HG02798 (cell line): ENCODE data around the gene FCER2.
"Not testable (repeated sequence)": the region's sequence is repeated elsewhere in the genome, so short reads cannot be mapped to it uniquely, and the experiment has no call there.

Experiments used
- ATAC-seq: cut with Tn5 transposase; IDR thresholded peaks from one replicate; pipeline ENCODE4 v1.9.1; 2021; ENCODE audit warnings: mild to moderate bottlenecking; ENCODE audit not compliant: unreplicated experiment, poor library complexity

The FCER2 gene, protein sequence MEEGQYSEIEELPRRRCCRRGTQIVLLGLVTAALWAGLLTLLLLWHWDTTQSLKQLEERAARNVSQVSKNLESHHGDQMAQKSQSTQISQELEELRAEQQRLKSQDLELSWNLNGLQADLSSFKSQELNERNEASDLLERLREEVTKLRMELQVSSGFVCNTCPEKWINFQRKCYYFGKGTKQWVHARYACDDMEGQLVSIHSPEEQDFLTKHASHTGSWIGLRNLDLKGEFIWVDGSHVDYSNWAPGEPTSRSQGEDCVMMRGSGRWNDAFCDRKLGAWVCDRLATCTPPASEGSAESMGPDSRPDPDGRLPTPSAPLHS

GRCh38 chr19:7701654-7702457, at the start of gene FCER2:
TSS of gene FCER2 (minus strand) at chr19:7702131. CDS start at chr19:7699760, 2,371 bp downstream.
- peak; percentile 61 for ATAC-seq

GRCh38 chr19:7751157-7751783, 49.3 kb upstream of the FCER2 start:
- ATAC-seq = no peak

- no peak for ATAC-seq
These were observed 46.8 kb upstream of the FCER2 start for GRCh38 chr19:7748756-7749155.

DNA sequence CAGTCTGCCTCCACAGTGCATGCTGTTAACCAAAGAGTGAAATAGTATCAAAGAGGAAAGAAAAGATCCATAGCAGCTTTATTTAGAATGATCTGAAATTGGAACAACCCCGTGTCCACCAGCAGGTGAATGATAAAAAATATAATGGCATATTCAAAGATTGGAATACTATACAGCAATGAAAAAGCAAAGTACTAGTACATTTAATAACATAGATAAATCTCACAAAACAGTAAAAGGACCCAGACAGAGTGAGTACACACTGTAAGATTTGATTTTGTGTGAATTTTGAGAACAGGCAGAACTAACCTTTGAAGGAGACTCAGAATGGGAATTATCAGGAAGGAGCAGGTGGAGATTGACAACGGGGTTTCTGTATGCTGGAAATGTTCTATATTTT, 46.2 kb upstream of the FCER2 start:
- no peak for ATAC-seq

- no peak for ATAC-seq
These were observed 45.3 kb upstream of the FCER2 start, which contains the start of gene CD209 for GRCh38 chr19:7746903-7747884. TSS of gene CD209 (minus strand) at chr19:7747534. CDS start at chr19:7747511, 23 bp downstream.

DNA sequence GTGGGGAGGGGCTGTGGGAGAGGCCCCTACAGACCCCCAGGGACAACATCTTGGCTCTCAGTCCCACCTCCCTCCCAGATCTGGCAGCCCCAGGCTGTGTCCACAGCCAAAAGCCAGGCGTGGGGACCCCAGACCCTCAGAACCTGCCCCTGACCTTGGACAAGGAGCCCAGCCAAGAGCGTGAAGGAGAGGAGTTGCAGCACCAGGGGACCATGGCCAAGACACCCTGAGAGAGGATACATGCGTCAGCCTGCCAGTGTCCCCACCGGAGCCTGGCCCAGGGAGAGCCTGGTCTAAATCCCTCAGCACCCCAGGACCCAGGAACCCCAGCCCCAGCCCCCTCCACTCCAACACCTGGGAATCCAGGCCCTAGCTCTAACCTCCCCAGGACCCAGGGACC, 44.4 kb upstream of the FCER2 start:
- ATAC-seq = not testable (repeated sequence)

DNA sequence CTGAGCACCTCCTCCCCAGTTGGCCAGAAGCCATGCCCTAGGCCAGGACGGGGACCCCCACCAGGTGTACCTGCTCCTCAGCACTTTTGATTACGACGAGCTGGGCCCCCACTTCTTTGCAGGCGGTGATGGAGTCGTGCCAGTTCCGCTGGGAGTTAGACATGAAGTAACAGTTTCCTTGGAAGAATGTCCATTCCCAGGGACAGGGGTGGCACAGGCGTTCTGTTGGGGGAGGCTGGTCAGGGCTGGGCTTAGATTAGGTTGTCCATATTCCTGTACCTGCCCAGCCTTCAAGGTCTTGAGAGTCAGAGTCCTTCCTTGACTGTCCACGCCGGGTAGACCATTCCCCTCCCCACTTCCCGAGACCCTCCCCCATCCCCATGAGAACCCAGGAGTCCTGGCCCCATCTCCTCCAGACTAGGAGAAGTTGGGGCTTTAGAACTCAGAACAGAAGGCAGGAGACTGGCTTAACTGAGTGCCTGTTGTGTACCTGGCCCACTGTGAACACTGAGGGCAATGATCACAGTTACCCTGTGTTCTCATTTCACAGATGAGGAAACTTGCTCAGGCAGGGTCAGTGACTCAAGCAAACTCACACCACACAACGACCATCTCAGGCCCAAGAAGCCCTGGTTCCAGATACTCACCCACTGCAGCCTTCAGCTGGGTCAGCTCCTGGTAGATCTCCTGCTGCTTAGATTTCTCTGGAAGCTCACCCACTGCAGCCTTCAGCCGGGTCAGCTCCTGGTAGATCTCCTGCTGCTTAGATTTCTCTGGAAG, 43.1 kb upstream of the FCER2 start:
- ATAC-seq = no peak

GRCh38 chr19:7744199-7744786, 42.4 kb upstream of the FCER2 start:
- no peak for ATAC-seq

GRCh38 chr19:7743425-7743841, 41.5 kb upstream of the FCER2 start:
- ATAC-seq = no peak

- ATAC-seq = no peak
These were observed 41.1 kb upstream of the FCER2 start for GRCh38 chr19:7742991-7743390.

- ATAC-seq = no peak
These were observed 40.6 kb upstream of the FCER2 start for GRCh38 chr19:7742575-7742974.

- no peak for ATAC-seq
These were observed 38.7 kb upstream of the FCER2 start for GRCh38 chr19:7740682-7741054.

DNA sequence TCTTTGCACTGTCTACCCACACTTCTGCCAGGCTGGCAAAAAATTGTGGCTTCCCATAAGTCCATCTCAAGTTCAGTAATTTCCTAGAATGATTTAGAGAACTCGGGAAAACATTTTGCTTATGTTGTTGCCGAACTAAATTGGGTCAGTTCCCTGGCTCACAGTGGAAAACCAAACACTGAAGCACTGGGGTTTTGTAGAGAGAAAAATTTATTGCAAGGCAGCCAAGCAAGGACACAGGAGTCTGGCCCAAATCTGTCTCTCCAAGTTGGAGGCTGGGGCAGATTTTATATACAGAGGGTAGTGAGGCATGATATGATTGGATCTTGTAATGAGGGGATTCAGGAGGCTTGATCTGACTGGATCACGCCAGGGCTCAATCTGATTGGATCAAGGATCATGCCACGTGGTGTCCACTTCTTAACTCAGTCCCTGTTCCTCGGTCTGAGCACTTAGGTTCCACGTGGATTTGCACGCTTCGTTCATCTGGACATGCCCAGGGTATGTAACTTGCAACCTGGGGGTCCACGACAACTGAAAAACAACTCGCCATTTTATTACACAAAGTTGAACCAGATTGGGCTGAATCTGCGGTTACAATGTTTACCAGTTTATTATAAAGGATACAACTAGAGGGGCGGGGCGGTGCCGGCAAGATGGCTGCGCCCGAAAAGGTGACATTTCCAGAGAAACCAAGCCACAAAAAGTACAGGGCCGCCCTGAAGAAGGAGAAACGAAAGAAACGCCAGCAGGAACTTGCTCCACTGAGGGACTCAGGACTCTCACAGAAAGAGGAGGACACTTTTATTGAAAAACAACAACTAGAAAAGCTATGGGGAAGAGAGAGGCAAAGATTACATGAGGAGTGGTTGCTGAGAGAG, 38.1 kb upstream of the FCER2 start:
- no peak for ATAC-seq

GRCh38 chr19:7739211-7739755, 37.4 kb upstream of the FCER2 start:
- ATAC-seq = no peak

DNA sequence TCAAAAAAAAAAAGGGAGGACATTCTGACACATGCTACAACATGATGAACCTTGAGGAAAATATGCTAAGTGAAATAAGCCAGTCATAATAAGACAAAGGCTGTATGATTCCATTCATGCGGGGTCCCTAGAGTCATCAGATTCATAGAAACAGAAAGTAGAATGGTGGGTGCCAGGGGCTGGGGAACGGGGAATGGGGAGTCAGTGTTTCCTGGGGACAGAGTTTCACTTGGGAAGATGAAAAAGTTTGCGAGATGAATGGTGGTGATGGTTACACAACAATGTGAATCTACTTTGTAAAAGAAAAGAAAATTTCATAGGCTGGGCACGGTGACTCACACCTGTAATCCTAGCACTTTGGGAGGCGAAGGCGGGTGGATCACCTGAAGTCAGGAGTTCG, 36.1 kb upstream of the FCER2 start:
- ATAC-seq = no peak

DNA sequence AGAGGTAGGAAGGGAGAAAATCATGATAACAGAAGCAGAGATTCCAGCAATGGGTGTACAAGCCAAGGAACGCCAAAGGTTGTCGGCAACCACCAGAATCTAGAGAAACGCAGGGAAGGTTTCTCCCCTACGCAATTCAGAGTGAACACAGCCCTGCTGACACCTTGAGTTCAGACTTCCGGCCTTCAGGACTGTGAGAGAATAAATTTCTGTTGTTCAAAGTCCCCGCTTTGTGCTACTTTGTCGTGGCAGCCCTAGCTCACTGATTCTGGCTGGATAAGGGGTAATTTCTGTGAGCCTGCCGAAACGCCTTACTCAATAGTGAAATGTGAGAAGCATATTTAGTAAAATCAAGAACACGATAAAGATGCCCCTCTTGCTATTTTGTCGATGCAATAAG, 35.3 kb upstream of the FCER2 start:
- ATAC-seq = no peak

DNA sequence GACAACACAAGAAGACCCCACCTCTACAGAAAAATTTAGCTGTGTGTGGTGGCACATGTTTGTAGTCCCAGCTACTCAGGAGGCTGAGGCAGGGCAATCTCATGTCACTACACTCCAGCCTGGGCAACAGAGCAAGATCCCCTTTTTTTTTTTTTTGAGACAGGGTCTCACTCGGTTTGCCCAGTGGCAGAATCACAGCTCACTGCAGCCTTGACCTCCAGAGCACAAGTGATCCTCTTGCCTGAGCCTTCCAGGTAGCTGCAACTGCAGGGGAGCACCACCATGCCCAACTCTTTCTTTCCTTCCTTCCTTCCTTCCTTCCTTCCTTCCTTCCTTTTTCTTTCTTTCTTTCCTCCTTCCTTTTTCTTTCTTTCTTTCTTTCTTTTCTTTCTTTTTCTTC, 34.2 kb upstream of the FCER2 start:
- no peak for ATAC-seq
